Measurements from ENCODE around the gene AGMO. TPM values are rescaled to one million over a fixed set of nuclear protein-coding genes. Genes with fewer than 3 reads are reported as not detected.

The AGMO gene
- polyA plus RNA-seq, 1 donor (not counting 4 experiments of a cell fraction or from before 2014, with no cell fraction given): not detected

- FAIRE-seq (no peak), DNase-seq (ENCODE audit: low read depth, low spot score) (no peak)
- H2AFZ ChIP-seq (ENCODE audit: control insufficient read depth, low read length): no peak overlapping the region
- no peaks in the 10 kb centered on the region for H3K36me3 ChIP-seq (ENCODE audit: control insufficient read depth in 2 of 2, extremely low read depth in 1 of 2, insufficient read depth in 2 of 2, low read length in 2 of 2)
- H4K20me1 ChIP-seq (ENCODE audit: control insufficient read depth, extremely low read depth, insufficient read depth, low read length): no peaks in the 10 kb centered on the region
- H3K9me3 ChIP-seq (ENCODE audit: control insufficient read depth, low read depth, low read length): no peaks in the 10 kb centered on the region
- H3K4me2 ChIP-seq (ENCODE audit: control insufficient read depth, extremely low read depth, insufficient read depth, low read depth, low read length): no peak overlapping the region
- no peaks in the 10 kb centered on the region for H3K9me1 ChIP-seq (ENCODE audit: control insufficient read depth, extremely low read depth, insufficient read depth, low read length)
- dilution Hi-C loops (cut with MboI; ENCODE audit: extremely low pct_ligation_motif_present, low sequenced_read_pairs): no loop called here
- H3K4me1 ChIP-seq (ENCODE audit: control insufficient read depth, extremely low read depth, insufficient read depth, low read length): no peaks in the 10 kb centered on the region
- TF ChIP-seq EZH2 (IDR thresholded peaks at IDR 0.05; ENCODE audit: low read length): no peak
- TF ChIP-seq CTCF (optimal IDR thresholded peaks at IDR 0.05 in 1 of 3, IDR thresholded peaks at IDR 0.05 in 1 of 3, conservative IDR thresholded peaks at IDR 0.05 in 1 of 3; ENCODE audit: extremely low read depth in 1 of 3, insufficient read depth in 2 of 3, low read length in 3 of 3): no peak
- H3K27ac ChIP-seq (ENCODE audit: control insufficient read depth, insufficient read depth, low read length): no peak overlapping the region
- no peaks in the 10 kb centered on the region for H3K79me2 ChIP-seq (ENCODE audit: control insufficient read depth, insufficient read depth, low read length)
- no peak overlapping the region for H3K4me3 ChIP-seq (ENCODE audit: control insufficient read depth in 2 of 3, extremely low read depth in 1 of 3, insufficient read depth in 2 of 3, low read depth in 1 of 3, low read length in 3 of 3)
- no peaks in the 10 kb centered on the region for H3K27me3 ChIP-seq (ENCODE audit: control insufficient read depth, extremely low read depth, insufficient read depth, low read length)
- no peak overlapping the region for H3K9ac ChIP-seq (ENCODE audit: control insufficient read depth, extremely low read depth, insufficient read depth, low read length)
Observed at GRCh38 chr7:15317215-15317614, 244.6 kb downstream of the AGMO start.

GRCh38 chr7:15315678-15316077, 246.1 kb downstream of the AGMO start:
- H3K9ac ChIP-seq (ENCODE audit: control insufficient read depth, extremely low read depth, insufficient read depth, low read length): no peak overlapping the region
- no peak overlapping the region for H2AFZ ChIP-seq (ENCODE audit: control insufficient read depth, low read length)
- no peaks in the 10 kb centered on the region for H3K79me2 ChIP-seq (ENCODE audit: control insufficient read depth, insufficient read depth, low read length)
- DNase-seq (ENCODE audit: low read depth, low spot score) (no peak), FAIRE-seq (no peak)
- dilution Hi-C loops (cut with MboI; ENCODE audit: extremely low pct_ligation_motif_present, low sequenced_read_pairs): no loop called here
- H3K9me1 ChIP-seq (ENCODE audit: control insufficient read depth, extremely low read depth, insufficient read depth, low read length): no peaks in the 10 kb centered on the region
- TF ChIP-seq CTCF (optimal IDR thresholded peaks at IDR 0.05 in 1 of 3, IDR thresholded peaks at IDR 0.05 in 1 of 3, conservative IDR thresholded peaks at IDR 0.05 in 1 of 3; ENCODE audit: extremely low read depth in 1 of 3, insufficient read depth in 2 of 3, low read length in 3 of 3) (no peak), EZH2 (IDR thresholded peaks at IDR 0.05; ENCODE audit: low read length) (no peak)
- H3K36me3 ChIP-seq (ENCODE audit: control insufficient read depth in 2 of 2, extremely low read depth in 1 of 2, insufficient read depth in 2 of 2, low read length in 2 of 2): no peaks in the 10 kb centered on the region
- H3K4me3 ChIP-seq (ENCODE audit: control insufficient read depth in 2 of 3, extremely low read depth in 1 of 3, insufficient read depth in 2 of 3, low read depth in 1 of 3, low read length in 3 of 3): no peak overlapping the region
- H3K9me3 ChIP-seq (ENCODE audit: control insufficient read depth, low read depth, low read length): no peaks in the 10 kb centered on the region
- no peaks in the 10 kb centered on the region for H3K27me3 ChIP-seq (ENCODE audit: control insufficient read depth, extremely low read depth, insufficient read depth, low read length)
- H3K27ac ChIP-seq (ENCODE audit: control insufficient read depth, insufficient read depth, low read length): no peak overlapping the region
- H3K4me2 ChIP-seq (ENCODE audit: control insufficient read depth, extremely low read depth, insufficient read depth, low read depth, low read length): no peak overlapping the region
- no peaks in the 10 kb centered on the region for H4K20me1 ChIP-seq (ENCODE audit: control insufficient read depth, extremely low read depth, insufficient read depth, low read length)
- H3K4me1 ChIP-seq (ENCODE audit: control insufficient read depth, extremely low read depth, insufficient read depth, low read length): no peaks in the 10 kb centered on the region

All from keratinocyte (primary cell).